ENCODE measurements around the gene CDC42EP1. TPM values are rescaled to one million over a fixed set of nuclear protein-coding genes. Genes with fewer than 3 reads are reported as not detected.
"Not testable (repeated sequence)": the region's sequence is repeated elsewhere in the genome, so short reads cannot be mapped to it uniquely, and the experiment has no call there.

The CDC42EP1 gene
- total RNA-seq, 2 experiments from 2014 or later: not detected

DNA sequence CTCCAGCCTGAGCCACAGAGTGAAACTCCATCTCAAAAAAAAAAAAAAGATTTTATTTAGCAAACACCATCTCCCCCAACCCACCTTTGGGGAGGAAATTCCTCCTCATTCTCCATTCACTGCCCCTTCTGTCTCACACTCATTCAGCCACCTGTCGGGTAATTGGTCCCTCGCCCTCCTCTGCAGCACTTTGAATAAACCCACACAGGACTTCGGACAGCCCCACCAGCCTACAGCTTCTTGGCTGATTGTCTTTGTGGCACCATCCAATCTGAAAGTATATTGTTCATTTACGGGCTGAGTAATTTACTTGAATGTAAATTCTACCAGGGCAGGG lies 40.9 kb downstream of the CDC42EP1 start:
- Mint-ChIP-seq H3K27me3 (no peaks in the 10 kb centered on the region), H3K36me3 (ENCODE audit: low read depth) (no peaks in the 10 kb centered on the region), H3K4me1 (ENCODE audit: low read depth) (peaks cover 41% of the 10 kb centered on the region), H3K4me3 (no peak overlapping the region), H3K9me3 (no peaks in the 10 kb centered on the region), H3K27ac (no peak overlapping the region)
- intact Hi-C loops (cut with DNase I, micrococcal nuclease): no loop called here
- CTCF ChIA-PET: interaction anchor here (1.5 kb wide), 1 partner anchor 9 kb away, joined by 8 read pairs; no protein-coding TSS in a partner anchor
- H3K27ac ChIP-seq (ENCODE audit: low read depth in 1 of 2, low read length in 2 of 2): no peak overlapping the region
- no peak overlapping the region for H3K4me3 ChIP-seq (ENCODE audit: low read length)
- no peak for ATAC-seq (ENCODE audit: poor library complexity)
- no peaks in the 10 kb centered on the region for H3K36me3 ChIP-seq (ENCODE audit: insufficient read depth, low read length)
- TF ChIP-seq, protein P1, sequence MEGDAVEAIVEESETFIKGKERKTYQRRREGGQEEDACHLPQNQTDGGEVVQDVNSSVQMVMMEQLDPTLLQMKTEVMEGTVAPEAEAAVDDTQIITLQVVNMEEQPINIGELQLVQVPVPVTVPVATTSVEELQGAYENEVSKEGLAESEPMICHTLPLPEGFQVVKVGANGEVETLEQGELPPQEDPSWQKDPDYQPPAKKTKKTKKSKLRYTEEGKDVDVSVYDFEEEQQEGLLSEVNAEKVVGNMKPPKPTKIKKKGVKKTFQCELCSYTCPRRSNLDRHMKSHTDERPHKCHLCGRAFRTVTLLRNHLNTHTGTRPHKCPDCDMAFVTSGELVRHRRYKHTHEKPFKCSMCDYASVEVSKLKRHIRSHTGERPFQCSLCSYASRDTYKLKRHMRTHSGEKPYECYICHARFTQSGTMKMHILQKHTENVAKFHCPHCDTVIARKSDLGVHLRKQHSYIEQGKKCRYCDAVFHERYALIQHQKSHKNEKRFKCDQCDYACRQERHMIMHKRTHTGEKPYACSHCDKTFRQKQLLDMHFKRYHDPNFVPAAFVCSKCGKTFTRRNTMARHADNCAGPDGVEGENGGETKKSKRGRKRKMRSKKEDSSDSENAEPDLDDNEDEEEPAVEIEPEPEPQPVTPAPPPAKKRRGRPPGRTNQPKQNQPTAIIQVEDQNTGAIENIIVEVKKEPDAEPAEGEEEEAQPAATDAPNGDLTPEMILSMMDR (IDR thresholded peaks at IDR 0.05): no peak
- POLR2A ChIA-PET: no interaction called here
- DNase-seq: no peak
- no peaks in the 10 kb centered on the region for H3K9me3 ChIP-seq (ENCODE audit: control insufficient read depth in 1 of 2, insufficient read depth in 1 of 2, low read length in 2 of 2)
- H3K4me1 ChIP-seq (ENCODE audit: insufficient read depth, low read length): peaks cover 23% of the 10 kb centered on the region
- H3K27me3 ChIP-seq (ENCODE audit: control insufficient read depth in 1 of 2, insufficient read depth in 2 of 2, low read length in 2 of 2): no peaks in the 10 kb centered on the region

DNA sequence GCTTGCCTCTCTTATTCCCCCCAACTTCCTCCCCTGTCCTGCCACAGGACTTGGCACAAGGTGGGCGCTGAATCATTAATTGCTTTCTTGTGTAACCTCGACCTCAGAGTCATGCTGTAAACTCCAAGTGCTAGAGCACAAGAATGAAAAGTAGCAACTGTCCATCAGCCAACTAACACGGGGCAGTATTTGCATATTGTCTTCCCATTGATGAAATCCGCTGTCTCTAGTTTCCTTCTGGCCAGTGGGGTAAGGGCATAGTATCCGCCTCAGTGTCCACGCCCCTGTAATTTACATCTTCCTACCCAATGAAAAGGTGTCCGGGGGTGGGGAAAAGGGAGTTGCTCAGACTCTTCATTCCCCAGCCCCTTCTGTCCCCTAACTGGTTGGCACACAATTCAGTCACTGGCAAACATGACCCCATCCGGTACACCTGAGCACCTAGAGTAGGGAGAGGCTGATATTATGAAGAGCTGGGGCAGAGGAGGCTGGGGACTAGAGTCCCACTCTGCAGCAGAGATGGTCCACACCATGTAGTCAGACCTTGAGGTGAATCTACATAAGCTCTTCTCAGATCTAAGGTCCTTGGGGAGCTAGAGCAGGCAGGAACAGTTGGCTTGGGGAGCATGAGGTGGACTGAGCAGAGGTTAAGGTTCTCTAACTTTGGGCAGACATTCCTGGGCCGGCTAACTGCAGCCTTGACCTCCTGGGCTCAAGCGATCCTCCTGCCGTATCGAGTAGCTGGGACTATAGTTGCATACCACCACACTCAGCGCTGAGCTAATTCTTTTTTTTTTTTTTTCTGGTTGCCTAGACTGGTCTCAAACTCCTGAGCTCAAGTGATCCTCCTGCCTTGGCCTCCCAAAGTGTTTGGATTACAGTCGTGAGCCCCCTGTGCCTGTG lies 41.5 kb downstream of the CDC42EP1 start:
- Mint-ChIP-seq H3K27me3 (no peaks in the 10 kb centered on the region), H3K4me3 (no peak overlapping the region), H3K9me3 (no peaks in the 10 kb centered on the region), H3K4me1 (ENCODE audit: low read depth) (peaks cover 41% of the 10 kb centered on the region), H3K27ac (no peak overlapping the region), H3K36me3 (ENCODE audit: low read depth) (no peaks in the 10 kb centered on the region)
- Histone ChIP-seq H3K36me3 (ENCODE audit: insufficient read depth, low read length) (no peaks in the 10 kb centered on the region), H3K4me1 (ENCODE audit: insufficient read depth, low read length) (peaks cover 30% of the 10 kb centered on the region), H3K27me3 (ENCODE audit: control insufficient read depth in 1 of 2, insufficient read depth in 2 of 2, low read length in 2 of 2) (no peaks in the 10 kb centered on the region), H3K9me3 (ENCODE audit: control insufficient read depth in 1 of 2, insufficient read depth in 1 of 2, low read length in 2 of 2) (no peaks in the 10 kb centered on the region), H3K4me3 (ENCODE audit: low read length) (no peak overlapping the region), H3K27ac (ENCODE audit: low read depth in 1 of 2, low read length in 2 of 2) (no peak overlapping the region)
- ChIA-PET POLR2A (interaction anchor here (1.2 kb wide), 1 partner anchor 10 kb away, joined by 5 read pairs; no protein-coding TSS in a partner anchor), CTCF (interaction anchor here (1.5 kb wide), 1 partner anchor 9 kb away, joined by 8 read pairs; no protein-coding TSS in a partner anchor)
- no peak for DNase-seq
- intact Hi-C loops (cut with DNase I, micrococcal nuclease): no loop called here
- TF ChIP-seq, protein P1 (IDR thresholded peaks at IDR 0.05): no peak
- no peak for ATAC-seq (ENCODE audit: poor library complexity)

DNA sequence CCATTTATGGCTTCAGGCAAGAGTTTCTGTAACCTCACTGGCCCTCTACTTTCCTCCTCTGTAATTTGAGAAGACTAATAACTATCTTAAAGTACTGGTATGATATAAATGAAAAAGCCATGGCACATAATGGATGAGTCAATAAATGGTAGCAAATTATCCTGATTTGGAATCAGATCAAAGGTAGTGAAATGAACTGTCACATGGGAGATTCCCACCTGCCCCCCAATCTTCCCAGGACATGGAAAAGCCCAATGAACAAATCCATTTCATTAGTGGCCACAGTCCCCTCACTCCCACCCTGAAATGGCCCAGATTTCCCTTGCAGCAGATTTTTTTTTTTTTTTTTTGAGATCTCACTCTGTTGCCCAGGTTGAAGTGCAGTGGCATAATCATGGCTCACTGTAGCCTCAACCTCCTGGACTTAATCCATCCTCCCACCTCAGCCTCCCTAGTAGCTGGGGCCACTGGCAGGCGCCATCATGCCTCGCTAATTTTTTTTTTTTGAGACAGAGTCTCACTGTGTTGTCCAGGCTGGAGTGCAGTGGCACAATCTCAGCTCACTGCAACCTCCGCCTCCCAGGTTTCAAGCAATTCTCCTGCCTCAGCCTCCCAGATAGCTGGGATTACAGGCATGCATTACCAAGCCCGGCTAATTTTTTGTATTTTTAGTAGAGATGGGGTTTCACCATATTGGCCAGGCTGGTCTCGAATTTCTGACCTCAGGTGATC lies 42.4 kb downstream of the CDC42EP1 start:
- intact Hi-C loops (cut with DNase I, micrococcal nuclease); H3K9me3 ChIP-seq (ENCODE audit: control insufficient read depth in 1 of 2, insufficient read depth in 1 of 2, low read length in 2 of 2); H3K27ac Mint-ChIP-seq; H3K27ac ChIP-seq (ENCODE audit: low read depth in 1 of 2, low read length in 2 of 2); H3K4me3 Mint-ChIP-seq; H3K36me3 Mint-ChIP-seq (ENCODE audit: low read depth); H3K4me3 ChIP-seq (ENCODE audit: low read length); H3K36me3 ChIP-seq (ENCODE audit: insufficient read depth, low read length); H3K27me3 ChIP-seq (ENCODE audit: control insufficient read depth in 1 of 2, insufficient read depth in 2 of 2, low read length in 2 of 2); H3K9me3 Mint-ChIP-seq; H3K27me3 Mint-ChIP-seq; DNase-seq; ATAC-seq (ENCODE audit: poor library complexity): not testable (repeated sequence)
- H3K4me1 ChIP-seq (ENCODE audit: insufficient read depth, low read length): peaks cover 39% of the 10 kb centered on the region
- peaks cover 51% of the 10 kb centered on the region for H3K4me1 Mint-ChIP-seq (ENCODE audit: low read depth)
- ChIA-PET CTCF (interaction anchor here (1.5 kb wide), 1 partner anchor 10 kb away, joined by 8 read pairs; no protein-coding TSS in a partner anchor), POLR2A (interaction anchor here (1.2 kb wide), 1 partner anchor 10 kb away, joined by 5 read pairs; no protein-coding TSS in a partner anchor)
